HG03280 (cell line): ENCODE measurements around the gene C4orf33.
"Not testable (repeated sequence)": the region's sequence is repeated elsewhere in the genome, so short reads cannot be mapped to it uniquely, and the experiment has no call there.

ENCODE experiments used
- ATAC-seq: cut with Tn5 transposase; IDR thresholded peaks from one replicate; pipeline ENCODE4 v1.9.1; 2021; ENCODE audit warnings: mild to moderate bottlenecking, moderate library complexity; ENCODE audit not compliant: unreplicated experiment

C4orf33 gene

DNA sequence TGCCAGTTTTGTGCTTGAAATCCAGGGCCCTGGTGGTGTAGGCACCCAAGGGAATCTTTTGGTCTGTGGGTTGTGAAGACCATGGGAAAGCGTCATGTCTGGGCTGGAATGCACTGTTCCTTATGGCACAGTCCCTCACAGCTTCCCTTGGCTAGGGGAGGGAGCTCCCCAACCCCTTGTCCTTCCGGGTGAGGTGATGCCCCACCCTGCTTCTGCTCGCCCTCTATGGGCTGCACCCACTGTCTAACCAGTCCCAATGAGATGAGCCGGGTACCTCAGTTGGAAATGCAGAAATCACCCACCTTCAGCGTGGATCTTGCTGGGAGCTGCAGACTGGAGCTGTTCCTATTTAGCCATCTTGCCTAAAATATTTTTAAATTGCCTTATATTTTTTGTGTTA lies 30.7 kb downstream of the C4orf33 start:
- ATAC-seq: not testable (repeated sequence)

- no peak for ATAC-seq
Measured at GRCh38 chr4:129129143-129129542, 33.2 kb downstream of the C4orf33 start.

GRCh38 chr4:129131343-129131742 lies 35.4 kb downstream of the C4orf33 start:
- ATAC-seq: no peak

GRCh38 chr4:129136433-129136832 lies 40.5 kb downstream of the C4orf33 start:
- ATAC-seq: no peak

DNA sequence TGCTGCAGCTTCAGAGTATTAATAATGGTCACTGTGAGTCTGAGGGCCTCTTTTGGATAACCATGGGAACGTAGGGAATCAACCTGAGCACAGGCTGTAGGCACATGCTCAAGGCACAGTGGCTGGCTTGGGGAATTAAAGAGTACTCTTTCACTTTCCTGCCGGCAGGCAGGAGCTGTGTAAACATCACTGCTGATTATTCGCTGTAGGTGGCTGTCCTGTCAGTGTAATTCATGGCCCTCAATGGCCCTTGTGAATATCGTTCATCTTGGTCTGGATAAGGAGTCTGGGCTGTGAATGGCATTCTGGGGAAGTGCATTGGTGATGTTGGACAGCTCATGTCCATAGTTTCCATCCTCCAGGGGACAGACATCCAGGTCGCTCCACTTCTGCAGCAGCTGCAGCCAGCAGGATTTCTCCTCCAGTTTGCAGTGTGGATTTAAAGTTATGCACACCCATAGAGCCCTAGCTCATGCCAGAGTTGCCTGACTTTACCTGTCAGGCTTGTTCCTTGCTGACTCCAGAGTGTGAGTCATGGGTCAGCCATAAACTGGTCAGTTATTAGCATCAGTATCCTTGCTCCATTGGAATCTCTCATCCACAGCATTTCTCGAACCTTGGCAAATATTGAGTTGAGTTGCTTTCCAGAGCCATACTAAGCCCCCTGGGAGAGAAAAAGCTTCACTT lies 43.0 kb downstream of the C4orf33 start:
- ATAC-seq: no peak

DNA sequence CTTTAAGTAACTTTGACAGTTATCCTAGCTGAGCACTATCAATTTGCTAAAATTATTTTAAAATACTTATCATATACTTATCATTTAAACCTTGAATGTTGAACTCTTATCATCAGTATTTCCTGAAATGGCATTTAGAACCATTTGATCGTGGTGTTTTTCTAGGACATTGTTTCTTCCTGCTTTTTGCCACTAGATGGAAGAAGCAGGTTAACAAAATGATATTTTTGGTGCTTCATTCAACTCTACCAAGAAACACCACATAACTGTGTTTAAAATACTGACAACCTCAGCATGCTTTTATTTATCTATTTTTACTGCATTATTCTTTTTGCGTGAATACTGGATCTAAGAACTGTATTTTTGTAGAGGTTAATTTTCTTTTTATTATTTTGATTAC lies 44.6 kb downstream of the C4orf33 start:
- no peak for ATAC-seq

- ATAC-seq: no peak
Measured at GRCh38 chr4:129143359-129143758, 47.4 kb downstream of the C4orf33 start.

DNA sequence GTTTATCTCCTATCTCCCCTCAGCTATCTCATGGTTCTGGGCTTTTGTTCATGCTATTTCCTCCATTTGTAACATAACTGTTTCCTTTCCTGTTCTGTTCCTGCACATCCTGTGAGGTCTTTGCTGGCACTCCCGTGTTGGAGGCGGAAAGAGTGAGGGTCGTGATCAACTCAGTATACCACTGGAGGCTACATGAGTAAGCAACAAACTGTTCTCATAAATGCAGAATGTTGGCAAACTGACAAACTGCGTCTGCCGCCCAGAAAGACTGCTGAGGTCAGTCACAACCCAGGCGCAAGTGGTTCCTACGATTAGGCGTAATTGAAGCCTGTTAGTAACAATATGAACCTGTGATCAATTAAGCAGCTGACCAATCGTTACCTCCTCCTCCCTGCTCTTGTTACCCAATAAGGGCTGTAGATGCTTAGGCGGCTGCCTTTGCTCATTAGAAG lies 48.8 kb downstream of the C4orf33 start:
- ATAC-seq: no peak

- no peak for ATAC-seq
Measured at GRCh38 chr4:129145222-129145730, 49.3 kb downstream of the C4orf33 start.

DNA sequence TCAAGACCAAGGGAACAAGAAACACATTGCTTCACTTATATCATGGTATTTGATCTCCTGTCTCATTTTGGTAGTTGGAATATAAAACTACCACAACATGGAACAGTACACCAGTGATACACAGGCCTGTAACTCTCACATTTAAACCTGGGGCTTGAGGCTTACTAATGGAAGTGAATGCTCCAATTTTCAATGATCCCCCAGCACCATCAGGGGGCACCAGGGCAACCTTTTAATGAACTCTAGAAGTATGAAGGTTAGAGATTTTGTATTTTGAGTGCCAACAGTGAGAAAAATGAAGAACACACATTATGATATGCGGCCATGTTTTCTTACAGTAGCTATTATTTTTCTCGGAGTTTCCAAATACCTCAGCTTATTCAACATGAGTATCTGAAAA lies 50.7 kb downstream of the C4orf33 start:
- ATAC-seq: no peak

DNA sequence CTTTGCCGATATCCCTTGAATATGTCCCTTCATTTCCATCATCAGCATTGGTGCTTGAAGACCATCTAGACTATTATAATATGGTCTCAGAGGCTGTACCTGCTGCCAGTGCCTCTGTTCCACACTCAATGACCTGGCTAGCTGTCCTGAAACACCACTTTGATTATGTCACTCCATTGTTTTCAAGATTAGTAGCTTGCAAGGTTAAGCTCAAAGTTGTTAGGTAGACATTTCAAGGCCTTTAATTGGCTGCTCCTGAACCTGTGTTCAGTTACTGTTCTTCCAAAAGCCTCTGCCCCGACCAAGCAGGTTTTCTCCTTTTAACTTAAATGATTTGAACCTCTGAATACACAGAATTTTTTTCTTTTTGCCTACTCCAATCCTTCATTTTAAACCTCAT lies 52.9 kb downstream of the C4orf33 start:
- ATAC-seq: no peak

GRCh38 chr4:129149906-129150305 lies 54.0 kb downstream of the C4orf33 start:
- ATAC-seq: no peak

GRCh38 chr4:129152350-129152749 lies 56.4 kb downstream of the C4orf33 start:
- ATAC-seq: no peak

DNA sequence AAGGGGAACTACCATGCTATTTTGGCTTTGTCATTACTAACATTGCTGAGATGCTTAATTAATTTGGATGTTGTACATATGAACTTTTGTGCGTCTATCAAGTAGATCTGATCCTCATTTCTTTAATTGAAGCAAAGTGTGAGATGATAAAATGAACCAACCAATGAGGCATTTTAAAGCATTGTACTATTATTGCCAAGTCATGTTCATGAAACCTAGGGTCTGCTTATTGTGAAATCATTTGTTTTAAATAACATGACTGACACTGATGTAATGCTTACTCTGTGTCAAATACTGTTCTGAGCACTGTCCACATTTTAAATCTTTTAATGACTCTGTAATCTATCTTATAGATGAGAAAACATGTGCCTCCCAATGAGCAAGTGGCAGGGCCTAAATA lies 57.7 kb downstream of the C4orf33 start:
- ATAC-seq: no peak

- no peak for ATAC-seq
Measured at GRCh38 chr4:129162450-129162849, 66.5 kb downstream of the C4orf33 start.

- ATAC-seq: no peak
Measured at GRCh38 chr4:129163427-129163826, 67.5 kb downstream of the C4orf33 start.

DNA sequence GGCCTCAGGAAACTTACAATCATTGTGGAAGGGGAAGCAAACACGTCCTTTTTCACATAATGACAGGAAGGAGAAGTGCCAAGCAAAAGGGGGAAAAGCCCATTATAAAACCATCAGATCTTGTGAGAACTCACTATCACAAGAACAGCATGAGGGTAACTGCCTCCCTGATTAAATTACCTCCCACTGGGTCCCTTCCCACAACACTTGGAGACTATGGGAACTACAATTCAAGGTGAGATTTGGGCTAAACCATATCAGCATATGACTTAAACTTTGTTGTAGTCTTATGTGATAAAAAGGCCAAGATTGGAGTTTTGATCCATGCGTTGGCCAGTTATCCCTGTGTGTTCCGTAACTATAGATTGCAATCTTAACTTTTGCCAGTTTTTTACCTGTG lies 68.3 kb downstream of the C4orf33 start:
- ATAC-seq: no peak
